GM18505 (cell line): ENCODE results near the gene FIGNL2.
"Not testable (repeated sequence)": the region's sequence is repeated elsewhere in the genome, so short reads cannot be mapped to it uniquely, and the experiment has no call there.

ENCODE experiments used
- ATAC-seq: cut with Tn5 transposase; IDR thresholded peaks from one replicate; pipeline ENCODE4 v1.9.1; 2021; ENCODE audit not compliant: unreplicated experiment
- POLR2A ChIP-seq: IDR thresholded peaks from 4 replicates; pipeline ENCODE4 v1.6.1; 2011; ENCODE audit warnings: borderline replicate concordance; ENCODE audit not compliant: insufficient read depth, insufficient read length; ENCODE audit errors: extremely low read depth

Gene FIGNL2

DNA sequence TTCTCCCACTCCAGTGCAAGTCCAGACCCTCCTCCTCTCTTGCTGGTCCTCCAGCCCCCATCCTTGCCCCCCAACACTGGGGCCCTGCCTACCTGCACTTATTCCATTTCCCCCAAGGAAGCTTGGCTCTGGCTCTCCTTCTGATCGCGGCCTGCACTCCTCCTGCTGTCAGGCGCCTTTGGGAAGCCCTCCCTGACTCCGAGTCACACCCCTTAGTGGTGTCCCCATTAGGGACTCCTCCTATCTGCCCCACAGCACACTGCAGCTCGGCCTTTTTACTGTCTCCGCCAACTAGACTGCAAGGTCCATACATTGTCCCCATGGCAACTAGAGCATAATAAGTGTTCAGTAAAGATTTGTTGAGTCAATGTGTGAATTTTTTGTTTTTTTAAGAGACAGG lies 32.9 kb downstream of the FIGNL2 start:
- TF ChIP-seq POLR2A: no peak
- no peak for ATAC-seq

DNA sequence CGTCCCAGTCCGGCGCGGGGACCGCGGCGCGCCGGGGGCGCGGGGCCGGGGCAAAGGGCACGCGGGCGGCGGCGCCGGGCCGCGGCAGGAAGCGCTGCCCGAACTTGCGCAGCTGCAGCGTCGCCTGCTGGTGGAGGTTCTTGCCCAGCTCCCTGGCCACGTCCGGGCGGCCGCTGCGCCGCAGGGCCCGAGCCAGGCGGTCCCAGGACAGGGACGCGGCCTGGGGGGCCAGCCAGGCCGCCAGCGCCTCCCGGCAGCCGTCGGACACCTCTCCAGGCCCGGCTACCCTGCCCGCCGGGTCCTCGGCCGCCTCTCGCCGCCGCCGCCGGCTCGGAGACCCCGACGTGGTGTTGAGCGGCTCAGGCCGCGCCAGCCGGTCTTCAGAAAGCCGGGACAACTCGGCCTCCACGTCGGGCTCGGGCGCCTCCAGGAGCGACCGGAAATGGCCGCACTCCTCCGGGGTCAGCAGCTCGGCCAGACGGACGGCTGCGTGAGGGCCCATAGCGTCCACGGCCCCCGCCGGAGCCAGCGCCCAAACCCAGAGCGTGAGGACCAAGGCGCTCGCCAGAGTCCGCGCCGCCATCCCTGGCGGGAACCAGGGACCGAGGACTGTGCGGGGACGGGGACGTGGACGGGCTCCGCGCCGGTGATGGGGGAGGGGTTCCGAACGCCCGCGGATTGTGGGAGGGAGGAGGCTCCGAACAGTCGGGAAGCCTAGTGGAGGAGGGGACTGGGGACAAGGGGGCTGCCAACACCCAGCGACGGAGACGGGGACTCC lies 34.0 kb downstream of the FIGNL2 start:
- no peak for ATAC-seq
- TF ChIP-seq POLR2A: no peak

DNA sequence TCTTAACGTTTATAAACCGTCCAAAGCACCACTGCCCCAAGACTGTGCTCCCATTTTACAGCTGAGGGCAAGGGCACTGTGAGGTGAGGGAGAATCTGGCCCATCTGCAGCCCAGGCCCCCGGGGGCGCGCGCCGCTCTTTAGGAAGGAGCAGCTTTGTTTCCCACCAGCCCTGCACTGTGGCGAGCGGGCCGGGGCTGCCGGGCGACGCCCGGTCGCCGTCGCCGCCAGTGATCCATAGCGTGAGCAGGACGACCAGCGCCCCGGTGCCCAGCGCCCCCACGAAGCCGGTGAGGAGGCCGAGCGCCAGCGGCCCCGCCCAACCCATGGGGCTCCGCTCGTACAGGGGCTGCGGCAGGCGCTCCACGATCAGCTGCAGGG lies 34.6 kb downstream of the FIGNL2 start:
- no peak for TF ChIP-seq POLR2A
- ATAC-seq: no peak

DNA sequence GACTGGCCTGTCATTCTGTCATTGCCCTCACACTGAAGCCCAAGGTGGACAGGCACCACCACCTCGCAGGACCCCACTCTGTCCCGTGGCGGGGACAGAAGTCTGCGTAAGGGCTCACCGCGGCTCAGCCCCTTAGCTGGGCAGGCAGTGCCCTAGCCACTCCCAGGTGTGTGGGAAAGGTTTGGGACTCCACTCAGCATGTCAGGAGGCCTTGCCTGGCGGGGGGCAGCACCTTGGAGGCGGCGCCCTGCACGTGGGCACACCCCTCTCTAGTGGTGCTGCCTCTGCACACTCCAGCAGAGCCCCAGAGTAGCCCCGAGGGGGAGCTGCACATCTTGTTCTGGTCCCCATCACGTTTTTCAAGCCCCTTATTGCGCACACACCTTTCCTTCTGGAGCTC lies 35.6 kb downstream of the FIGNL2 start:
- no peak for ATAC-seq

DNA sequence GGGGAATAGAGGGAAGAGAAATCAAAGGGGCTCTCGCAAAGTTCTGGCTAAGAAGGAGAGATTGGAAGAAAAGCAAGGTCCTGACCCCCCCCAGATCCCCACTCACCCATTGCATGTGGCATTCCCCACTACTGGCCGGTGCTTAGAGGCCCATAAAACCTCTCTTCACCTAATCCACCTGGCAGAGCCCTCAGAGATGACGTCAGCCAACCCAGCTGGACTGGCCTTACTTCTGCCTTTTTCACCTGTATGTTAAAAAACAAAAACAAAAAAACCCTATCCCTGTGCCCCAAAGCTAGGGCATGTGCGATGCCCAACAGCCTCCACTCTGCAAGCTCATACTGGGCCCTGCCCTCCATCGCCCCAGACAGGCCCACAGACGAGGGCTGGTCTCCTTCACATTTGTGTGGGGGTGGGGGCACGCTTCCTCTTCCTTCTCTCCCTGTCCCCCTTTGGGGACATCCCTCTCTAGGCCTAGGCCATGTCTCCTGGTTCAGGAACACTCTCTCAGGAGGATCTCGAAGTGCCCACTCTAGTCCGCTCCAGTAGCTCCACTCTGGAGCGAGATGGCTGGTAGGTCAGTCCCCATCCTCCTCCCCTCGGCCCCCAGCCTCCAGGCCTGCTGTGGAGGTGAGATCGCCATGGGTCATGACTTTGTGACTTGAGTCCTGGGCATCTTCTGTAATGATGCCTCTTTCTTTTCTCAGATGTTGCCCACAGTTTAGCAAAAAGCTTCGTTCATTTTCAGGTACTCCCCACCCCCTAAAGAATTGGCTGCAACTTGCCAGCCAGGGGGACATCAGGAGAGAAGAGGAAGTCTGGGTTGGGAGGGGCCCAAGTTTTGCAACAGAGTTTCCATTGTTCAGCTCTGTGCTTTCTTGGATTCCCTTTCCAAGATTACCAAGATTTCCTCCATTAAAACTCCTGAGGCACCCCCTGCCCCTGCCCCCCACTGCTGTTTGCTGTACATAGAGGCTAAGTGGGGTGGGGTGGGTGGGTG lies 37.0 kb downstream of the FIGNL2 start:
- TF ChIP-seq POLR2A: no peak
- ATAC-seq: no peak

More for the DNA sequence above, 35.6 kb downstream of the FIGNL2 start:
- TF ChIP-seq POLR2A: no peak

DNA sequence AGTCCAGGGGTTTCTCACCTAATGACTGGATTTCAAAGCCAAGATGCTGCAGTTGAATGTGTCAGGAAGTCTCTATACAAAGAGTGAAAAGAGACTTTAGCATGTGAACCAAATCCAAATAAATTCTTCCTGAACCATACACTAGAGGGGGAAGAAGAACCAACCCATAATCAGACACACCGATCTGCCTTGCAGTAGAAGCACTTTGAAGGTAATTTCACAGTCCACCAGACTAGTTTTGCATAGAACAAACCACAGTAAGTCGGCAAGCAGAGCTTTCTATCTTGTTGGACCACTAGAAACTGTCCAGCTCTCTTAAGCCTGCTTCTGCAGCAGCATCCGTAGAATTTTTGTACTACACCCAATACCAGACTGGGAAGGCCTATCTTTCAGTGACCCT lies 39.3 kb downstream of the FIGNL2 start:
- ATAC-seq: no peak
- no peak for TF ChIP-seq POLR2A

GRCh38 chr12:51806896-51807295 lies 41.6 kb downstream of the FIGNL2 start:
- TF ChIP-seq POLR2A: no peak
- no peak for ATAC-seq

DNA sequence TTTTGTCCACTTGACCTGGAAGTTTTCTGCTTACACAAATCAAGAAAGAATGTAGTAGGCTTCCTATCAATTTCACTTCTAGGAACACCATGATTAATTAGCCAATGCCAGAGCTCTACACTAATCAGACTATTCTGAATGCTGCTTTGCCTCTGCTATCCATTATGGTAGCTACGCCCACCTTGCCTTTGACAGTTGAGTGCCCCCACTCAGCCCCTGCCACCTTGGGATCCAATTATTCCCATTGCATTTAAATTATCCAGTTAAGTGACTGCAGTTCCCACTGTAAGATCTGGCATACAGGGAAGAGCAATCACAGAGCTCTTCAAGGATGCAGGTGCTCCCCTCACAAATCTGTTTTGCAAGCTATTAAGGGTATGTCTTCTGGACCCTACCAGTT lies 47.5 kb downstream of the FIGNL2 start:
- TF ChIP-seq POLR2A: no peak
- no peak for ATAC-seq

DNA sequence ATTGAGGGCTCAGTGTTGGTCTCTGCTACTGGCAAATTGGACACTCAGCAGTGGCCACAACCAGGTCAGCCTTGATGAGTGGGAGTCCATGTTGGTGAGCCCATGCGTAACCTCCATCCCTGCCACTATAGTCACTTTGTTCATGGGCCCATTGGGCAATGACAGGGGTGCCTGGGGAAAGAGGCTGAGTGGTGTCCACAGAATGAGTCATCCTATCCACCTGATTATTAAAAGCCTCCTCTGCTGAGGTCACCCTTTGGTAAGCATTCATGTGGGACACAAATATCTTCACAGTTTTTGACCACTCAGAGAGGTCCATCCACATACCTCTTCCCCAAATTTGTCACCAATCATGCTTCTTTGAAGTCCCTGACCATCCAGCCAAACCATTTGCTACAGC lies 50.0 kb downstream of the FIGNL2 start:
- no peak for TF ChIP-seq POLR2A
- no peak for ATAC-seq

DNA sequence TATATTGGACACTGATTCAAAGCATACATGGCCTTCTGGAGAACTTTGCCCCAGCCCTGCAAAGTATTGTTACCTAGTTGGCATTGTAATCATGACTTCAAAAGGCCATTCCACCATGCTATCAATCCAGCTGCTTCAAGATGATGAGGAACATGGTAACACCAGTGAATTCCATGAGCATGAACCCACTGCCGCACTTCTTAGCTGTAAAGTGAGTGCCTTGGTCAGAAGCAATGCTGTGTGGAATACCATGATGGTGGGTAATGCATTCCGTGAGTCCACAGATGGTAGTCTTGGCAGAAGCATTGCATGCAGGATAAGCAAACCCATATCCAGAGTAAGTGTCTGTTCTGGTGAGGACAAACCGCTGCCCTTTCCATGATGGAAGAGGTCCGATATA lies 50.5 kb downstream of the FIGNL2 start:
- ATAC-seq: not testable (repeated sequence)

GRCh38 chr12:51797301-51797700 lies 51.2 kb downstream of the FIGNL2 start:
- no peak for TF ChIP-seq POLR2A
- no peak for ATAC-seq

DNA sequence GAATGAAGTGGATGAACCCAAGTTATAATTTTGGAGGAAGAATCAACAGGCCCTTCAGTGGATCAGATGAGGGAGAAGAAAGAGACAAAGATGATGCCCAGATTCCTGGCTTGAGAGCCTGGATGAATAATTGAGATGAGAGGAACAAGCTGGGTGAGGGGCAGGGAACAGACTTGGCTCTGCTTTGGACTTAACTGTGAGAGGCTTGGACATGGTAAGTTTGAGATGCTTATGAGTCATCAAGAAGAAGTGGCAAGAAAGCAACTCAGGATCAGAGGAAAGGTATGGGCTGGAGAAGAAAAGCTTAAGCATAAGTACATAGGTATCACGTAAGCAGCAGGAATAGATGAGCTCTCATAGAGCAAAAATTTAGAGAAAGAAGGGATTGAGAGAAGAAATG lies 55.3 kb downstream of the FIGNL2 start:
- no peak for ATAC-seq
- no peak for TF ChIP-seq POLR2A

DNA sequence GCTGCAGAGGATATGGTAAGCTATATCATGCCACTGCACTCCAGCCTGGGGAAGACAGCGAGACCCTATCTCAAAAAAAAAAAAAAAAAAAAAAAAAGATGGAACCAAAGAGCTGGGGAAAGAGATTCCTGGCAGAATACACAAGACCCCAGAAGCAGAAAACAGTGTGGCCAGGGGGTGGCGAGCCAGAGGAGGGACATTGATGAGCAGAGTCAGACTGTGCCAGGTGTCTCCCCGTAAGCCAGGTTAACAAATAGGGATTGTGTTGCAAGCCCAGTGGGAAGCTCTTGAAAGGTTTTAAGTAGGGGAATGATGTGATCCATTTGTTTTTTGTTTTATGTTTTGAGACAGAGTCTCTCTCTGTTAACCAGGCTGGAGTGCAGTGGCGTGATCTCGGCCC lies 56.1 kb downstream of the FIGNL2 start:
- no peak for TF ChIP-seq POLR2A

GRCh38 chr12:51788876-51789275 lies 59.6 kb downstream of the FIGNL2 start:
- no peak for TF ChIP-seq POLR2A
- no peak for ATAC-seq

More for the DNA sequence above, 56.1 kb downstream of the FIGNL2 start:
- no peak for ATAC-seq
